Smooth muscle cell (in vitro differentiated cells): ENCODE data around the gene MATR3. TPM values are rescaled to one million over a fixed set of nuclear protein-coding genes. Genes with fewer than 3 reads are reported as not detected.

Experiments
- DNase-seq: peaks from one replicate; lab custom pipeline; 2025; ENCODE audit not compliant: unreplicated experiment; lab: John Stamatoyannopoulos, UW
- H2AFZ ChIP-seq: fragments of 200-600 bp; sonication (generic); 2 replicates; pipeline ENCODE4 v1.6.0; 2016; ENCODE audit warnings: antibody characterized with exemption, low read depth, mild to moderate bottlenecking
- H3F3A ChIP-seq: fragments of 200-600 bp; sonication (generic); 2 replicates; pipeline ENCODE4 v1.6.0; 2017; ENCODE audit warnings: antibody characterized with exemption, low read depth
- H3K27ac ChIP-seq: fragments of 200-600 bp; sonication (generic); 2 replicates; pipeline ENCODE4 v1.5.1; 2016; ENCODE audit warnings: low read depth, mild to moderate bottlenecking
- H3K27me3 ChIP-seq: fragments of 200-600 bp; sonication (generic); 2 replicates; pipeline ENCODE4 v1.6.1; 2016; ENCODE audit warnings: low read depth, mild to moderate bottlenecking
- H3K36me3 ChIP-seq: fragments of 200-600 bp; sonication (generic); 2 replicates; pipeline ENCODE4 v1.5.1; 2016; ENCODE audit warnings: low read depth
- H3K4me1 ChIP-seq: fragments of 200-600 bp; sonication (generic); 2 replicates; pipeline ENCODE4 v1.5.1; 2016; ENCODE audit warnings: low read depth
- H3K4me2 ChIP-seq: fragments of 200-600 bp; sonication (generic); 2 replicates; pipeline ENCODE4 v1.6.0; 2016; ENCODE audit warnings: mild to moderate bottlenecking
- H3K4me3 ChIP-seq: fragments of 200-600 bp; sonication (generic); 2 replicates; pipeline ENCODE4 v1.5.1; 2016; ENCODE audit warnings: mild to moderate bottlenecking
- H3K79me2 ChIP-seq: fragments of 200-600 bp; sonication (generic); 2 replicates; pipeline ENCODE4 v1.6.0; 2016; ENCODE audit warnings: low read depth, mild to moderate bottlenecking
- H3K9ac ChIP-seq: fragments of 200-600 bp; sonication (generic); 2 replicates; pipeline ENCODE4 v1.6.0; 2016; ENCODE audit warnings: low read depth
- H3K9me3 ChIP-seq: fragments of 200-600 bp; sonication (generic); replicated peaks from 2 replicates; pipeline ENCODE4 v1.5.1; 2016; ENCODE audit warnings: low read depth
- H4K20me1 ChIP-seq: fragments of 200-600 bp; sonication (generic); 2 replicates; pipeline ENCODE4 v1.6.0; 2016; ENCODE audit warnings: low read depth
- CTCF ChIP-seq: fragments of 200-600 bp; sonication (generic); IDR thresholded peaks from 2 replicates; pipeline ENCODE4 v1.5.1; 2017; ENCODE audit warnings: borderline replicate concordance, mild to moderate bottlenecking, antibody characterized with exemption; ENCODE audit not compliant: insufficient read depth, poor library complexity, severe bottlenecking
- WGBS: methylation state at CpG from one replicate; pipeline ENCODE4 v1.1.7; 2016; ENCODE audit warnings: low lambda C conversion rate; 5-methylcytosine and 5-hydroxymethylcytosine counted together
- polyA plus RNA-seq: library from polyadenylated mRNA; unstranded; fragments of >200 nt; fragmentation: Nextera tagmentation; extraction: Ambion mirVana; gene quantifications from 2 replicates; pipeline ENCODE4 v1.2.1, GENCODE V29; 2016
- total RNA-seq: library from RNA; depleted of rRNA; stranded (reverse); fragments of >200 nt; gene quantifications from 2 replicates; pipeline ENCODE4 v1.2.3, GENCODE V29; 2014

MATR3 gene
- total and polyA plus RNA-seq, 2 experiments from 2014 or later = 169 to 267 TPM

- 90% methylated on average over 3 of the region's 3 CpGs for WGBS
- H3K4me3 ChIP-seq = no peak overlapping the region
Measured at GRCh38 chr5:139263946-139264345, 29.6 kb upstream of the MATR3 start.

GRCh38 chr5:139265001-139265400, 28.5 kb upstream of the MATR3 start:
- no peak overlapping the region for H3K9ac ChIP-seq
- WGBS = 52% methylated on average over 2 of the region's 2 CpGs
- peaks cover 6% of the 10 kb centered on the region for H3F3A ChIP-seq
- TF ChIP-seq CTCF = no peak
- H3K27me3 ChIP-seq = no peaks in the 10 kb centered on the region
- no peaks in the 10 kb centered on the region for H3K9me3 ChIP-seq
- no peaks in the 10 kb centered on the region for H4K20me1 ChIP-seq
- no peak overlapping the region for H3K4me2 ChIP-seq
- no peak overlapping the region for H3K27ac ChIP-seq
- H3K36me3 ChIP-seq = no peaks in the 10 kb centered on the region
- no peaks in the 10 kb centered on the region for H3K79me2 ChIP-seq
- no peak overlapping the region for H3K4me3 ChIP-seq
- DNase-seq = no peak
- H2AFZ ChIP-seq = no peak overlapping the region
- peaks cover 6% of the 10 kb centered on the region for H3K4me1 ChIP-seq

More at GRCh38 chr5:139263946-139264345, 29.6 kb upstream of the MATR3 start:
- no peak for DNase-seq
- TF ChIP-seq CTCF = no peak
- no peaks in the 10 kb centered on the region for H4K20me1 ChIP-seq
- no peak overlapping the region for H3K9ac ChIP-seq
- no peak overlapping the region for H2AFZ ChIP-seq
- H3K9me3 ChIP-seq = no peaks in the 10 kb centered on the region
- no peaks in the 10 kb centered on the region for H3K36me3 ChIP-seq
- no peaks in the 10 kb centered on the region for H3K79me2 ChIP-seq
- H3K4me2 ChIP-seq = no peak overlapping the region
- H3F3A ChIP-seq = peaks cover 6% of the 10 kb centered on the region
- H3K4me1 ChIP-seq = peaks cover 6% of the 10 kb centered on the region
- no peak overlapping the region for H3K27ac ChIP-seq
- no peaks in the 10 kb centered on the region for H3K27me3 ChIP-seq

- H3F3A ChIP-seq = peaks cover 6% of the 10 kb centered on the region
- no peaks in the 10 kb centered on the region for H3K36me3 ChIP-seq
- 94% methylated on average over 11 of the region's 11 CpGs for WGBS
Measured at GRCh38 chr5:139266236-139266635, 27.3 kb upstream of the MATR3 start.

More at GRCh38 chr5:139266236-139266635, 27.3 kb upstream of the MATR3 start:
- H3K4me1 ChIP-seq = peaks cover 6% of the 10 kb centered on the region
- H3K9me3 ChIP-seq = no peaks in the 10 kb centered on the region
- H3K79me2 ChIP-seq = no peaks in the 10 kb centered on the region
- TF ChIP-seq CTCF = no peak
- H3K4me2 ChIP-seq = no peak overlapping the region
- H2AFZ ChIP-seq = no peak overlapping the region
- no peaks in the 10 kb centered on the region for H3K27me3 ChIP-seq
- H3K4me3 ChIP-seq = no peak overlapping the region
- no peak overlapping the region for H3K9ac ChIP-seq
- no peak overlapping the region for H3K27ac ChIP-seq
- DNase-seq = no peak
- H4K20me1 ChIP-seq = no peaks in the 10 kb centered on the region
